ENCODE results near the gene PRKCG. TPM values are rescaled to one million over a fixed set of nuclear protein-coding genes. Genes with fewer than 3 reads are reported as not detected.
"Not testable (repeated sequence)": the region's sequence is repeated elsewhere in the genome, so short reads cannot be mapped to it uniquely, and the experiment has no call there.

The PRKCG gene
- total RNA-seq, 1 experiment from 2014 or later, result 5.9 TPM

GRCh38 chr19:53868892-53869804 is 12.8 kb upstream of the PRKCG start:
- Histone ChIP-seq H3K27ac (peak overlapping the region; percentile 86), H3K27me3 (ENCODE audit: insufficient read depth, low read depth) (no peaks in the 10 kb centered on the region), H2AFZ (peak overlapping the region; percentile 70), H3K79me2 (ENCODE audit: low read depth) (peaks cover 45% of the 10 kb centered on the region), H4K20me1 (ENCODE audit: insufficient read depth) (peaks cover 6% of the 10 kb centered on the region; the same call in 1 of the 2 replicates), H3K9me3 (ENCODE audit: insufficient read depth, low read depth) (no peaks in the 10 kb centered on the region), H3K4me2 (peak overlapping the region; percentile 93), H3K9me2 (ENCODE audit: insufficient read depth) (no peaks in the 10 kb centered on the region), H3F3A (ENCODE audit: insufficient read depth, low read depth) (peaks cover 59% of the 10 kb centered on the region), H3K36me3 (ENCODE audit: low read depth) (peaks cover 23% of the 10 kb centered on the region), H3K4me3 (peak overlapping the region; percentile 92), H3K4me1 (replicated peaks; ENCODE audit: insufficient read depth) (peaks cover 24% of the 10 kb centered on the region)
- POLR2A ChIA-PET (ENCODE audit: unreplicated experiment), result interaction anchor here (0.5 to 3.5 kb wide), 9 partner anchors 10 to 321 kb away, joined by 3 to 49 read pairs (median 3); partner anchors contain the start of genes CNOT3, MBOAT7 and OSCAR
- peak; percentile 80 to 94 for DNase-seq
- BruUV-seq (replicated peaks), result no TSS peak
- CTCF ChIA-PET, result interaction anchor here (1.0 kb wide), 1 partner anchor 28 kb away, joined by 4 read pairs; no protein-coding TSS in a partner anchor
- TF ChIP-seq, protein P1, sequence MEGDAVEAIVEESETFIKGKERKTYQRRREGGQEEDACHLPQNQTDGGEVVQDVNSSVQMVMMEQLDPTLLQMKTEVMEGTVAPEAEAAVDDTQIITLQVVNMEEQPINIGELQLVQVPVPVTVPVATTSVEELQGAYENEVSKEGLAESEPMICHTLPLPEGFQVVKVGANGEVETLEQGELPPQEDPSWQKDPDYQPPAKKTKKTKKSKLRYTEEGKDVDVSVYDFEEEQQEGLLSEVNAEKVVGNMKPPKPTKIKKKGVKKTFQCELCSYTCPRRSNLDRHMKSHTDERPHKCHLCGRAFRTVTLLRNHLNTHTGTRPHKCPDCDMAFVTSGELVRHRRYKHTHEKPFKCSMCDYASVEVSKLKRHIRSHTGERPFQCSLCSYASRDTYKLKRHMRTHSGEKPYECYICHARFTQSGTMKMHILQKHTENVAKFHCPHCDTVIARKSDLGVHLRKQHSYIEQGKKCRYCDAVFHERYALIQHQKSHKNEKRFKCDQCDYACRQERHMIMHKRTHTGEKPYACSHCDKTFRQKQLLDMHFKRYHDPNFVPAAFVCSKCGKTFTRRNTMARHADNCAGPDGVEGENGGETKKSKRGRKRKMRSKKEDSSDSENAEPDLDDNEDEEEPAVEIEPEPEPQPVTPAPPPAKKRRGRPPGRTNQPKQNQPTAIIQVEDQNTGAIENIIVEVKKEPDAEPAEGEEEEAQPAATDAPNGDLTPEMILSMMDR (conservative IDR thresholded peaks at IDR 0.05), result peak; percentile 30; the same call in 1 of the 2 replicates
- no peak for TF ChIP-seq EZH2 (IDR thresholded peaks at IDR 0.05; ENCODE audit: low read depth)
- intact Hi-C loops (cut with micrococcal nuclease; ENCODE audit: unreplicated experiment), result loop anchor here (1.0 to 5.0 kb wide), 3 partner anchors 151 to 593 kb away; partner anchors contain the start of genes LENG8 and LENG9

DNA sequence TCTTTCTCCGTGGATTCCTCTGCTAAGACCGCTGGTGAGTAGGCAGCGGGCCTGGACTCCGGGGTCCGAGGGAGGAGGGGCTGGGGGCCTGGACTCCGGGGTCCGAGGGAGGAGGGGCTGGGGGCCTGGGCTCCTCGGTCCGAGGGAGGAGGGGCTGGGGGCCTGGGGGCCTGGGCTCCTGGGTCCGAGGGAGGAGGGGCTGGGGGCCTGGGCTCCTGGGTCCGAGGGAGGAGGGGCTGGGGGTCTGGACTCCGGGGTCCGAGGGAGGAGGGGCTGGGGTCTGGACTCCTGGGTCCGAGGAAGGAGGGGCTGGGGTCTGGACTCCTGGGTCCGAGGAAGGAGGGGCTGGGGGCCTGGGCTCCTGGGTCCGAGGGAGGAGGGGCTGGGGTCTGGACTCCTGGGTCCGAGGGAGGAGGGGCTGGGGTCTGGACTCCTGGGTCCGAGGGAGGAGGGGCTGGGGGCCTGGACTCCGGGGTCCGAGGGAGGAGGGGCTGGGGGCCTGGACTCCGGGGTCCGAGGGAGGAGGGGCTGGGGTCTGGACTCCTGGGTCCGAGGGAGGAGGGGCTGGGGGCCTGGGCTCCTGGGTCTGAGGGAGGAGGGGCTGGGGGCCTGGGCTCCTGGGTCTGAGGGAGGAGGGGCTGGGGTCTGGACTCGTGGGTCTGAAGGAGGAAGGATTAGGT is 12.1 kb upstream of the PRKCG start:
- Histone ChIP-seq H3K4me3 (peak overlapping the region; percentile 92), H3K36me3 (ENCODE audit: low read depth) (peaks cover 25% of the 10 kb centered on the region), H3K79me2 (ENCODE audit: low read depth) (peaks cover 45% of the 10 kb centered on the region), H4K20me1 (ENCODE audit: insufficient read depth) (peaks cover 10% of the 10 kb centered on the region; the same call in 1 of the 2 replicates), H3K27ac (peak overlapping the region; percentile 86), H3F3A (ENCODE audit: insufficient read depth, low read depth) (peaks cover 61% of the 10 kb centered on the region), H3K4me2 (peak overlapping the region; percentile 93), H3K4me1 (replicated peaks; ENCODE audit: insufficient read depth) (peaks cover 16% of the 10 kb centered on the region)
- CTCF ChIA-PET; BruUV-seq (replicated peaks); POLR2A ChIA-PET (ENCODE audit: unreplicated experiment); H3K9me3 ChIP-seq (ENCODE audit: insufficient read depth, low read depth); H3K9me2 ChIP-seq (ENCODE audit: insufficient read depth); H3K27me3 ChIP-seq (ENCODE audit: insufficient read depth, low read depth); DNase-seq; H2AFZ ChIP-seq: not testable (repeated sequence)
- intact Hi-C loops (cut with micrococcal nuclease; ENCODE audit: unreplicated experiment), result loop anchor here (1.0 to 5.0 kb wide), 3 partner anchors 150 to 592 kb away; partner anchors contain the start of genes LENG8 and LENG9

GRCh38 chr19:53870485-53870844 is 11.5 kb upstream of the PRKCG start:
- Histone ChIP-seq H3K27ac (no peak overlapping the region), H3K4me3 (peak overlapping the region; percentile 4; the same call in 1 of the 2 replicates), H3K79me2 (ENCODE audit: low read depth) (peaks cover 45% of the 10 kb centered on the region), H3F3A (ENCODE audit: insufficient read depth, low read depth) (peaks cover 60% of the 10 kb centered on the region), H3K4me1 (replicated peaks; ENCODE audit: insufficient read depth) (peaks cover 13% of the 10 kb centered on the region), H3K27me3 (ENCODE audit: insufficient read depth, low read depth) (no peaks in the 10 kb centered on the region), H2AFZ (no peak overlapping the region), H3K9me3 (ENCODE audit: insufficient read depth, low read depth) (no peaks in the 10 kb centered on the region), H3K36me3 (ENCODE audit: low read depth) (peaks cover 25% of the 10 kb centered on the region), H3K4me2 (peak overlapping the region; percentile 93; the same call in 1 of the 2 replicates), H4K20me1 (ENCODE audit: insufficient read depth) (peaks cover 10% of the 10 kb centered on the region; the same call in 1 of the 2 replicates), H3K9me2 (ENCODE audit: insufficient read depth) (no peaks in the 10 kb centered on the region)
- ChIA-PET CTCF (interaction anchor here (0.6 to 1.1 kb wide), 2 partner anchors 15 to 126 kb away, joined by 3 to 17 read pairs; no protein-coding TSS in a partner anchor), POLR2A (ENCODE audit: unreplicated experiment) (no interaction called here)
- intact Hi-C loops (cut with micrococcal nuclease; ENCODE audit: unreplicated experiment), result no loop called here
- TF ChIP-seq, protein P1 (conservative IDR thresholded peaks at IDR 0.05), result no peak
- TF ChIP-seq EZH2 (IDR thresholded peaks at IDR 0.05; ENCODE audit: low read depth), result no peak
- no TSS peak for BruUV-seq (replicated peaks)
- peak in 1 of 2 experiments; percentile 36 for DNase-seq
